IMR-90 (cell line): ENCODE data around the gene SPATA17. TPM values are rescaled to one million over a fixed set of nuclear protein-coding genes. Genes with fewer than 3 reads are reported as not detected.
A peak's percentile ranks its signal among the peaks of the same experiment; 100 is the strongest.

Experiments used
- ATAC-seq: fragments of 200-7000 bp; cut with Tn5 transposase; 2 replicates; pipeline ENCODE4 v1.9.1; 2020; ENCODE audit warnings: low read depth, mild to moderate bottlenecking, moderate library complexity
- BruUV-seq: library from RNA; stranded (reverse); fragments of 400-500 nt; replicated peaks from 2 replicates; lab custom pipeline; 2021; lab: Mats Ljungman, UMichigan
- CTCF ChIA-PET: fragments of 300-600 bp; formaldehyde crosslinking; extraction: SDS; loops from one replicate; lab custom pipeline; 2021; ENCODE audit warnings: antibody characterized with exemption; lab: Yijun Ruan, JAX
- POLR2A ChIA-PET: fragments of 300-600 bp; sonication (Branson Sonifier 250); formaldehyde crosslinking; loops from one replicate; lab custom pipeline; 2022; ENCODE audit warnings: antibody characterized with exemption; ENCODE audit not compliant: unreplicated experiment; lab: Charles Lee
- DNase-seq: peaks from one replicate; pipeline ENCODE4 v3.0.0; 2013
- H2AFZ ChIP-seq: replicated peaks from 2 replicates; pipeline ENCODE3; 2013; ENCODE audit warnings: low read length, mild to moderate bottlenecking; ENCODE audit not compliant: poor library complexity
- H2AK5ac ChIP-seq: 2 replicates; pipeline ENCODE4 v1.6.1; 2013; ENCODE audit warnings: low read depth, low read length, inconsistent platforms
- H2AK9ac ChIP-seq: replicated peaks from 2 replicates; pipeline ENCODE3; 2013; ENCODE audit warnings: mild to moderate bottlenecking, low read depth, low read length, moderate library complexity; ENCODE audit not compliant: poor library complexity
- H2BK120ac ChIP-seq: 2 replicates; pipeline ENCODE4 v1.6.1; 2013; ENCODE audit warnings: low read depth, low read length, inconsistent platforms
- H2BK15ac ChIP-seq: 3 replicates; pipeline ENCODE4 v1.6.1; 2013; ENCODE audit warnings: low read depth, low read length, inconsistent platforms
- H2BK20ac ChIP-seq: 2 replicates; pipeline ENCODE4 v1.6.1; 2013; ENCODE audit warnings: low read depth, mild to moderate bottlenecking, inconsistent platforms, low read length, moderate library complexity
- H2BK5ac ChIP-seq: 2 replicates; pipeline ENCODE4 v1.6.1; 2013; ENCODE audit warnings: mild to moderate bottlenecking, low read depth, low read length, inconsistent platforms; ENCODE audit not compliant: poor library complexity, severe bottlenecking
- H3K14ac ChIP-seq: replicated peaks from 2 replicates; pipeline ENCODE4 v1.6.1; 2013; ENCODE audit warnings: low read depth, low read length, inconsistent platforms
- H3K18ac ChIP-seq: 2 replicates; pipeline ENCODE4 v1.6.1; 2013; ENCODE audit warnings: low read depth, low read length, control low read depth
- H3K23ac ChIP-seq: 2 replicates; pipeline ENCODE4 v1.6.1; 2013; ENCODE audit warnings: low read depth, low read length, inconsistent platforms
- H3K27ac ChIP-seq: 2 replicates; pipeline ENCODE4 v1.5.1; 2013; ENCODE audit warnings: mild to moderate bottlenecking, control low read depth, low read length; ENCODE audit not compliant: insufficient read depth
- H3K27me3 ChIP-seq: 2 replicates; pipeline ENCODE4 v1.6.1; 2013; ENCODE audit warnings: low read length; ENCODE audit not compliant: control insufficient read depth, insufficient read depth
- H3K36me3 ChIP-seq: 2 replicates; pipeline ENCODE4 v1.6.1; 2013; ENCODE audit warnings: low read length, mixed read lengths; ENCODE audit not compliant: control insufficient read depth, insufficient read depth
- H3K4ac ChIP-seq: 2 replicates; pipeline ENCODE4 v1.6.1; 2013; ENCODE audit warnings: low read depth, low read length, inconsistent platforms
- H3K4me1 ChIP-seq: 2 replicates; pipeline ENCODE4 v1.6.1; 2013; ENCODE audit warnings: low read length, mixed read lengths; ENCODE audit not compliant: control insufficient read depth, insufficient read depth
- H3K4me2 ChIP-seq: 2 replicates; pipeline ENCODE4 v1.6.1; 2013; ENCODE audit warnings: low read depth, mild to moderate bottlenecking, control low read depth, low read length, moderate library complexity
- H3K4me3 ChIP-seq: 2 replicates; pipeline ENCODE4 v1.5.1; 2013; ENCODE audit warnings: low read depth, mild to moderate bottlenecking, control low read depth, low read length, moderate library complexity; ENCODE audit not compliant: insufficient read depth
- H3K56ac ChIP-seq: 2 replicates; pipeline ENCODE4 v1.6.1; 2013; ENCODE audit warnings: low read length, inconsistent platforms; ENCODE audit not compliant: insufficient read depth; ENCODE audit errors: extremely low read depth
- H3K79me1 ChIP-seq, 2 experiments: 2 replicates each; pipeline ENCODE4 v1.6.1; 2013; ENCODE audit warnings: low read length in 2 of 2, inconsistent platforms in 1 of 2, low read depth in 1 of 2
- H3K9ac ChIP-seq: 2 replicates; pipeline ENCODE4 v1.6.1; 2013; ENCODE audit warnings: low read depth, low read length, control low read depth
- H3K9me1 ChIP-seq: 2 replicates; pipeline ENCODE4 v1.6.1; 2013; ENCODE audit warnings: low read length, inconsistent platforms; ENCODE audit not compliant: insufficient read depth
- H3K9me3 ChIP-seq: 2 replicates; pipeline ENCODE4 v1.6.1; 2013; ENCODE audit warnings: low read length; ENCODE audit not compliant: control insufficient read depth, insufficient read depth
- H4K20me1 ChIP-seq: 2 replicates; pipeline ENCODE4 v1.6.1; 2013; ENCODE audit warnings: low read length, inconsistent platforms; ENCODE audit not compliant: insufficient read depth
- H4K5ac ChIP-seq: 2 replicates; pipeline ENCODE4 v1.6.1; 2013; ENCODE audit warnings: mild to moderate bottlenecking, low read depth, low read length, control low read depth
- H4K8ac ChIP-seq, 2 experiments: 2 replicates each; pipeline ENCODE4 v1.6.1; 2013; ENCODE audit warnings: low read depth in 2 of 2, low read length in 2 of 2, control low read depth in 1 of 2, inconsistent platforms in 1 of 2
- H4K91ac ChIP-seq: 2 replicates; pipeline ENCODE4 v1.6.1; 2013; ENCODE audit warnings: low read depth, low read length, inconsistent platforms; ENCODE audit not compliant: insufficient read depth
- BHLHE40 ChIP-seq: fragments of 150-350 bp; IDR thresholded peaks from 2 replicates; pipeline ENCODE4 v1.6.1; 2016; ENCODE audit warnings: mild to moderate bottlenecking, low read depth, low read length
- WGBS, 2 experiments: methylation state at CpG; one replicate each; pipeline versions ENCODE4 v1.1.5 to v1.1.7; 2013; ENCODE audit warnings: missing lambda C conversion rate in 2 of 2; ENCODE audit not compliant: insufficient read length in 1 of 2; ENCODE audit errors: extremely low coverage in 2 of 2; 5-methylcytosine and 5-hydroxymethylcytosine counted together
- dilution Hi-C: fragments of 300-500 bp; cut with HindIII; formaldehyde crosslinking; loops from one replicate; pipeline ENCODE4 v1.14.3; 2018; ENCODE audit warnings: low sequenced_read_pairs; ENCODE audit not compliant: unreplicated experiment
- in situ Hi-C: fragments of 300-500 bp; cut with MboI; formaldehyde crosslinking; loops from 3 replicates; pipeline ENCODE4 v1.14.3; 2019; ENCODE audit warnings: low sequenced_read_pairs, inconsistent platforms, mixed read lengths
- intact Hi-C: fragments of 100-400 bp; cut with micrococcal nuclease; formaldehyde crosslinking; loops from 2 replicates; pipeline ENCODE4 v1.10.0; 2022
- polyA plus RNA-seq, 3 experiments: library from polyadenylated mRNA; depleted of rRNA; stranded (reverse); fragments of >200 nt; gene quantifications; 2 replicates each; pipeline ENCODE4 v1.2.3, GENCODE V29; 2012; ENCODE audit warnings: low replicate concordance in 1 of 3
- total RNA-seq: library from RNA; depleted of rRNA; stranded (reverse); fragments of >200 nt; gene quantifications from 2 replicates; pipeline ENCODE4 v1.2.3, GENCODE V29; 2012

SPATA17 gene
- total and polyA plus RNA-seq, 2 of the 4 experiments (the other 2 are of a cell fraction) = 0.03 to 0.18 TPM

DNA sequence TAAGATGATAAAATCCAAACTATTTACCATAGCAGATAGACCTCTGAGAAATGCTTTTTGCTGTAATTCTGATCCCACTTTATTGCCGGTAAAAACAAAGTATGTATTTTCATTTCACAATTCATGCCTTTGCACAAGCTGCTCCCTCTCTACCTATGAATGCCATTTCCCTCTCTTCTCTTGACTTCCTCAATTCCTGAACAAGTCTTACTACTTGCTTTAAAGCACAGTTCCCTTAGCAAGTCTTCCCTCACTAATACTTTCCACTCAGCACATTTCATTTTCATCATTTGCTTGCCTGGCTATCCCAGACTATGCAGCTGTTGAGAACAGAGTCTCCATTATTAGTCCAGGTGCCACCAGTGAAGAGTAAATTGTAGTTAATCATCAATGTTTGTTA lies 14.0 kb upstream of the SPATA17 start:
- Histone ChIP-seq H3K14ac (no peak overlapping the region), H3K4ac (no peak overlapping the region), H2AFZ (no peak overlapping the region), H2BK20ac (no peak overlapping the region), H2AK9ac (no peak overlapping the region), H4K8ac (no peak overlapping the region), H3K27ac (no peak overlapping the region), H3K56ac (no peak overlapping the region), H3K4me1 (no peaks in the 10 kb centered on the region), H3K9ac (no peak overlapping the region), H4K20me1 (peaks cover 5% of the 10 kb centered on the region; the same call in 1 of the 2 replicates), H3K23ac (peak overlapping the region; percentile 40; the same call in 1 of the 2 replicates), H2BK15ac (no peak overlapping the region), H3K4me3 (no peak overlapping the region), H3K27me3 (no peaks in the 10 kb centered on the region), H3K4me2 (no peak overlapping the region), H3K79me1 (peaks cover 6 to 30% of the 10 kb centered on the region in 2 experiments; a peak in 2 of 4 replicates), H3K36me3 (peaks cover 7% of the 10 kb centered on the region), H3K18ac (no peak overlapping the region), H4K91ac (no peak overlapping the region), H3K9me3 (no peaks in the 10 kb centered on the region), H2BK5ac (no peak overlapping the region), H2BK120ac (no peak overlapping the region), H3K9me1 (peaks cover 3% of the 10 kb centered on the region), H2AK5ac (no peak overlapping the region), H4K5ac (no peak overlapping the region)
- DNase-seq (no peak), ATAC-seq (peak; percentile 21)
- no peak for TF ChIP-seq BHLHE40
- dilution Hi-C loops = no loop called here
- no TSS peak for BruUV-seq
- 100% methylated on average over 1 of the region's 1 CpG; no CpG with 5 or more reads in 1 of the 2 experiments for WGBS, 2 experiments
- ChIA-PET POLR2A (no interaction called here), CTCF (no interaction called here)
- intact Hi-C loops = no loop called here
- in situ Hi-C loops = no loop called here
